Measurements from ENCODE around the gene RFT1.

DNA sequence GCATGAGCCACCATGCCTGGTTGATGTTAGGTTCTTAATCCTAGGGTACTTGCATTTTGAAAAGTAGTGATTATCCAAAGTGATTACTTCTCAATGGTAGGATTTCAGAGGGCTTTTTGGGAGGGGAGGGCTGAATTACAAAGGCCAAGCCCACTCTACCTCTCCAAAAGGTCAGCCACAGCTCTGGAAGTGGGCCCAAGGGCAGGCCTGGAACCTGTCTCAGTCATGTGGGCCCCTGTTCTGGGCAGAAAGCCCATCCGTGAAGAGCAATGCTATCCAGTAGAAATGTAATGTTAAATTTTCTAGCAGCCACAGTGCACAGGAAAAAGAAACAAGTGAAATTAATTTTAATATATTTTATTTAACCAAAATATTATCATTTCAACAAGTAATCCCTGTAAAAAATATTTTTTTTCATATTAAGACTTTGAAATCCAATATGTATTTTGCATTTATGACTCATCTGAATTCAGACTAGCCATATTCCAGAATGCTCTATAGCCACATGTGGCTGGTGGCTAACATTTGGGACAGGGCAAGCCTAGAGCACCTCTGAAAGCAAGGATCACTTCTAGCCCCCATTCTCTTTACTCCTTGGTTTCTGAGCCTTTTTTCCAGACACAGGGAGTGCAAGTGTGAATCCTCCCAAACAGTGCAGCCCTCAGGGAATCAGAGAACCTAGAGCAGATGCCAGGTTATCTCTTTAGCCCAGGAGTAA, 16.8 kb downstream of the RFT1 start:
- TF ChIP-seq, protein P1, sequence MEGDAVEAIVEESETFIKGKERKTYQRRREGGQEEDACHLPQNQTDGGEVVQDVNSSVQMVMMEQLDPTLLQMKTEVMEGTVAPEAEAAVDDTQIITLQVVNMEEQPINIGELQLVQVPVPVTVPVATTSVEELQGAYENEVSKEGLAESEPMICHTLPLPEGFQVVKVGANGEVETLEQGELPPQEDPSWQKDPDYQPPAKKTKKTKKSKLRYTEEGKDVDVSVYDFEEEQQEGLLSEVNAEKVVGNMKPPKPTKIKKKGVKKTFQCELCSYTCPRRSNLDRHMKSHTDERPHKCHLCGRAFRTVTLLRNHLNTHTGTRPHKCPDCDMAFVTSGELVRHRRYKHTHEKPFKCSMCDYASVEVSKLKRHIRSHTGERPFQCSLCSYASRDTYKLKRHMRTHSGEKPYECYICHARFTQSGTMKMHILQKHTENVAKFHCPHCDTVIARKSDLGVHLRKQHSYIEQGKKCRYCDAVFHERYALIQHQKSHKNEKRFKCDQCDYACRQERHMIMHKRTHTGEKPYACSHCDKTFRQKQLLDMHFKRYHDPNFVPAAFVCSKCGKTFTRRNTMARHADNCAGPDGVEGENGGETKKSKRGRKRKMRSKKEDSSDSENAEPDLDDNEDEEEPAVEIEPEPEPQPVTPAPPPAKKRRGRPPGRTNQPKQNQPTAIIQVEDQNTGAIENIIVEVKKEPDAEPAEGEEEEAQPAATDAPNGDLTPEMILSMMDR (IDR thresholded peaks at IDR 0.05), result no peak
- TF ChIP-seq POLR2A (IDR thresholded peaks at IDR 0.05), result no peak
- no peak for TF ChIP-seq POLR2AphosphoS5 (IDR thresholded peaks at IDR 0.05)
- no peak for TF ChIP-seq EP300 (IDR thresholded peaks at IDR 0.05)
